HS-27A (cell line): Measurements from ENCODE around the gene CHL1.

ENCODE experiments used
- DNase-seq: peaks from one replicate; pipeline ENCODE4 v3.0.0-alpha.2; 2012; ENCODE audit warnings: low read depth, missing footprints

Gene CHL1

DNA sequence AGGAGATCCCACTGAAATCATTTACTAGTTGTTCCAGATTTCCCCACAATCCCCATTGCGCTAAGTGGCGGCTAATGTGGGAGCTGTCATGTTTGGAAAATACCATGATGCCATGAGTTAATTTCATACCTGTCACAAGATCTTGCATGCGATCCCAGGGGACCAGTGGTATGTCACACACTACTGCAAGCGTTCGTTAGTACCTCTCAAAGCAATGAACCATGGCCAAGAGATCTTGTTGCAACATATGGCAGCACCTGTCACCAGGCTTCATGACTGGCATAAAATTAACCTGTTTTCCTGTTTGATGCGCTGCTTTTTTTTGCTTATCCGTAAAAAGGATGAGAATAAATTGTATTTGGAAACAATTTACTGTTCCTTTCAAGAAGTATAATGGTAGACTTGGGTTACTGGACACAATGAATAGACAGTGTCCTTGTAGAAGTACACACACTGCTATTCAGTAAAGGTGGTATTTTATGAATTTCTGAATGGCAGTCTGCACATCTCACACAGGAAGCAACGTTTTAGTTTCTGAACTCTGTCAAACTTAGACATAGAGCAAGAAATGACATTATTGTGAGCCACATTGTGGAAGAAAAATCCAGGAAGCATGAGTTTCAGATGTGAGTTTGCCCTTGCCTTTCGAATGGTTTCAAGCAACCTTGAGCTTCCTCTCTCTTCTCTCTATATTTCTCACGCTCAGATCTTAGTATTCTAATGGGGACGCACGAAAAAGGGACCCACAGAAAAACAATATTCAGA lies 81.9 kb downstream of the CHL1 start:
- DNase-seq = no peak

- no peak for DNase-seq
Observed at GRCh38 chr3:279325-279724, 82.8 kb downstream of the CHL1 start.

- DNase-seq = no peak
Observed at GRCh38 chr3:280681-281080, 84.1 kb downstream of the CHL1 start.

DNA sequence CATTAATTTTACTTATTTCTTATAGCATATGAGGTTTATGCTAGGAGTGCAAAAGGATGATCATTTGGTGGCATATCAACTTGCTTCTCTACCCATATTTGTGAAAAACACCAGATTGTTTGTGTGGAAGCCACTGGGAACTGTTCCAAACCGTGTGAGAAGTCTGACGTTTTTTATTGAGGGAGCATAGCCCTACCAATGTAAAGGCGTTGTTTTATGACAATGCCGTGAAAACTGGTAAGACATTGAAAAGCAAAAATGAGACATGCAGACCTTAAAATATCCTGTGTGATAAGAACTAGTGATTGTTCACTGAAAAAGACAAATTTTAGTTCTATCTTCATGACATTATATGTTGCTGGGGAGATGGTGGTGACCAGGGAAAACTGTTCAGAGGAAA lies 87.8 kb downstream of the CHL1 start:
- DNase-seq = no peak

- no peak for DNase-seq
Observed at GRCh38 chr3:288417-288816, 91.9 kb downstream of the CHL1 start.

GRCh38 chr3:291028-291427 lies 94.5 kb downstream of the CHL1 start:
- no peak for DNase-seq

DNA sequence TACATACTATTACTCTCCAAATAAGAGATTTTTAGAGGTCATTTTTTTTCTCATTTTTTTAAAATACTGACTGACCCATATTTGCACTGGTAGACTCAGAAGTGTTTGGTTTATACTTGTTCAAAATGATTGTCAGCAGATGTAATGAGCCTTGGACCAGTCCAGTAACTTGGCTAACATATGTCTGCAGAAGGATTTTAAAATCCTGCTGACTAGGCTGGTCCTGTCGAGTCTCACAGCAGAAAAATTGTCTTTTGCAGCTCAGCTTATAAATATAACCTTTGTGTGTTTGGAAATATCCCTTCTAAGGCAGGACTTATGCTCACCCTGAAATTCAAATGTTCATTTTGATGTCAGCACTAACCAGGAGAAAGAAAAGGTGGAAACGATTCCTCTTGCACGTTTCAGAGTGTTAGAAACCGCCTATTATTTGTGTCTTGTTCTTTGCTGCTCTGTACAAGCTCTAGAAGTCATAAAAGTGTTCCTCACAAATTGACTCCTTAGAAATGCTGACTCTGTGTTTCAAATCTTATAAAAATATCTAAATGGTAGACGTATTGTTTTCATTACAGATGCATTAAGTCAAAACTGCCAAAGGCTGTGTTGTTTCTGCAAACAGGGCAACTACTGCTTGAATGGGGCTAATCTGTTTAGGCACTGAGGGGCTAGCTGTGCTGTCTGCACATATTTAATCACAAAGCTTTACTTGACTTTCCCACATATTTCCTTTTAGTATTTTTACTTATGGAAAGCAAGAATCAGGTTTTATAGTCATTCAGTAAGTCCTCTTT lies 95.3 kb downstream of the CHL1 start:
- DNase-seq = no peak

DNA sequence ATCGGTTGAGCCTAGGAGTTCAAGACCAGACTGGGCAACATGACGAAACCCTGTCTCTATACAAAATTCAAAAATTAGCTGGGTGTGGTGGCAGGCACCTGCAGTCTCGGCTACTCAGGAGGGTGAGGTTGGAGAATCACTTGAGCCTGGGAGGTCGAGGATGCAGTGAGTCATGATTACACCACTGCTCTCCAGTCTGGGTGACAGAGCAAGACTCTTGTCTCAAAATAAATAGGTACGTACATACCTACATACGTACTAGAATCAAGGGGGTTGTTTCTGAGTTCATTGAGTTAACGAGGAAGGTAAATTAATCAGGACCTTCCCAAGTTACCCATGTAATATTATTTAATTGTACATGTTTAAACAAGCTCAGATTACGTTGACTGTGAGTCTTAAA lies 97.5 kb downstream of the CHL1 start:
- no peak for DNase-seq

DNA sequence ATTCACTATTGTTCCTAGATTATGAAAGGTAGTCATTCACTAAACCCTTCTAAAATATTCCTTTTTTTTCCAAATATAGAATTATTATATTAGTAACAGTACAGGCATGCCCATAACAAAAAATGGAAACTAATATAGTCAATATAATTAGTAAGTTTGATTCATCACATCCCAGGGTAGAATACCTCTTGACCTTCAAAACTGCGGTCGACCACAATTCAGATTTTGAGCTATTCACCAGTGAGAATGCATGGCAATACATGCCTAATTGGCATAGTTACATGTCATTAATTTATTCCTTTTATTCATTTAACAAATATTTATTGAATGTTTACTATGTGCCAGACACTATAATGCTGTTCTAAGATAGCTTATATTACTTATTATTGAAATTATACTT lies 98.0 kb downstream of the CHL1 start:
- no peak for DNase-seq

DNA sequence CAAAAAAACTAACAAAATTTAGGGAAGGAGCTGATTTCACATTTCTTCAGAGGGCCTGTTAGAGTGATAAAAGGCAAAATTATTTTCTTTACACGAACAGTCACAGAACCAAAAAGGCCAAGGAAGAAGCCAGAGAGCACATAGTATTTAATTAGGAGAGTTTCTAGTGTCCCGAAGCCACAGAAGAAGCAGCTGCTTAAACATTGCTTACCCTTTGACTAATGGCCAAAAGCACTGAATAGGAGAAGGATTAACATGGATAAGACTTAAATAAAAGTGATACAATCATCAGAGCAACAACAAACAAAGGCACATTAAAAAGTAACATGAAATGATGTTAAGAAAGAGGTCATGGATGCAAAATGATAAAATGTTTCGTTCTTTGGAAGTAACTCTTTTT lies 98.6 kb downstream of the CHL1 start:
- DNase-seq = no peak

DNA sequence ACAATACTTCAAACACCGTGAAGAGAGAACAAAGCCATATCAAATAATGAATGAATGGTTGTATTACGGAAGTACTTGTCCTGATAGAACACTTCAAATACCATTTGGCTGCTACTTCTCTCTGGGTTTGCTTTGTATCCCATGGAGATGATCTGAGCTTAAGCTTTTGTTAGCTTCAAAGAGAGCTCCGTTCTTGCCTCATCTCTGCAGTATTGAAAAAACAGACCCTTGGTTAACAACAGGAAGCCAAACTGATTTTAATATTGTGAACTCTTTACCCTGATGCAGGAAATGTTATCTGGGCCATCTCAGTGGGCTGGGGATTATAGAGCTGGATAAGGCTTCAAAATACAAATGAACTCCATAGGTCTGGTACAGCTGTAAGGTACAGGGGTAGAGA lies 101.0 kb downstream of the CHL1 start:
- DNase-seq = no peak

DNA sequence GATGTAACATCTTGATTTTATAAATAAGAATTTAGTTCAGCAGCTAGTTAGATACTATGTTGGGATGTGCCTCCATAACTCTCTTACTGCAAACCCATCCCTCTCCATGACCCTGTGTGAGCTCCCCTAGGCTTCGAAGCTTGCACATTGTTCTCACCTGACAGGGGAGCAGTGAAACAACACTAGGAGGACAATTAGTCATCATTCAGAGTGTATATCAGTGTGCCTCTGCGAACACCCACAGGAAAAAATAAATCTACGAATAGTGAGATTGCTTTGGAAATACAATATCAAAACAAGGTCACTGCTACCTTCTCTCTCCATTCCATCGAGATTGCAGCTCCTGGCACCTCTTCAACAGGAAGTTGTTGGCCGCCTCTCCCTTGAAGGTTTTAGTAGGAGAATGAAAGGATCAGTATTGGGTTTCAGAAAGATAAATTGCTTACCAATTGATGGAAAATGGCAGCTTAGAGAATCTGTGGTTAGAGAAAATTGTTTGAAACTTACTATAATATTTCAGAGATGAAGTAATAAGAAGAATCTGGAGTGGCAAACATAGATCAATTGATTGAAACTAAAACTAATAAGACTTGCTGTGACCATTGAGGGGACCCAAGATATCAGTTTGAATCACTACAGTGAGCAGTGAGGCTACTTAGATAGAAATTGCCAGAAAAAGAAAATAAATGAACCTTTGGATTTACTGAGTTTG lies 103.2 kb downstream of the CHL1 start:
- no peak for DNase-seq

- DNase-seq = no peak
Observed at GRCh38 chr3:307182-307581, 110.6 kb downstream of the CHL1 start.

- no peak for DNase-seq
Observed at GRCh38 chr3:308597-309321, 112.2 kb downstream of the CHL1 start.

DNA sequence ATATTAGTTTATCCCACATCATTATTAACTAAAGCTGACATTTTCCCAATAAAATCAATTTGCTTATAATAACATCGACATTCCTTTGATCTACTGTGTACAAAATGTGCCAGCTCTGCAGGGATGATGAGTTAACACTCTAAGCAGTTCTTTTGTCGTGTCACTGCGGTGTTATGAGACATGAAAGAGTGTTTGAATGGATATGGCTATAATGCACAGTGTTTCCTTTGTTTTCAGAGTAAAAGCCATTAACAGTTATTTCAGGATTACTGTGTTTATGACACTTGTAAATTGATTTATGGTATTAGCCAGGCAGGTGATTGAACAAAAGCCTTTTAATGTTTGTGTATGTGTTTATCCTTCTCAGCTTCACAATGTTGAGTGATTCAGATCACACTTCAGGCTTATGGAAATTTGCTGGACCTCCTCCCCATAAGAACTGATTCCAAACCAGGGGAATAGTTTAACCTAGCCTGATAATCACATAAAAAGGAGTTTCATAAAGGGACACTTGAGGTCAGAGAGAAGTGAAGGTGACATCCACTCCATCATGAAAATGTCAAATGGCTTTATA lies 115.7 kb downstream of the CHL1 start:
- no peak for DNase-seq

DNA sequence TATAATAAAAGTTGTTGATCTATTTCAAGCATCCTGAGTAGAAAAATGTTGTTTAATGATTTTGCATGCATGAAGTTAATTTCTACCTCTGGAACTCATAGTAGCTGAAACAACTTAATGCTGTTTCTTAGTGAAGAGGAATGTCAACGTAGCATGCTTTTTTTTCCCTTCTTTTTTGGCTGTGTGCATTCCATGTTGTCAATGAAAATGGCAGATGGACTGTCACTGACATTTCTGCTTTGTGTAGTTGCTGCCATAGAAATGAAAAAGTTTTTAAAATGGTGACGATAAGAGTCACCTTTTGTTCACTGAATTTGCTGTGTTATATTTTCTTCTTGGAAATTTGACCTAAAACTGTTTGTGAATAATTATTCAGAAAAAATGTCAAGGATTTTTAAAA lies 116.3 kb downstream of the CHL1 start:
- DNase-seq = no peak

DNA sequence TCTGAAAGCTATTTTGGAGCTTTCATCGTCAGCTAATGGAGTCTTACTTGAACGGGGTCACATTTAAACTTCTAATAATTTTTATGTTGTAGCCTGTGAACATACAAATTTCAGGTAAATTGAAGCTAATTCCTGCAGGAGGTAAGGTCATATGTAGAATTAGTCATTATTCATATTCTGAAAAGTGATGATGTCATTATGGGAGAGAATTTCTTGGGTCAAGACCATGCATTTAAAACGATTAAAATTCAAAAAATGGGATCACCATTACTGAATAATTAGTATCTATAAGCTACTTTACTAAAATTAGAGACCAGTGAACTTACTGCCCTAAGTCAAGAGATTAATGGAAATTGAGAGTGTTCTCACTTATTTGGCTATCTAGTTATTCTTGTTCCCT lies 120.4 kb downstream of the CHL1 start:
- DNase-seq = no peak

GRCh38 chr3:318903-319302 lies 122.3 kb downstream of the CHL1 start:
- no peak for DNase-seq

GRCh38 chr3:324423-324822 lies 127.9 kb downstream of the CHL1 start:
- DNase-seq = no peak

DNA sequence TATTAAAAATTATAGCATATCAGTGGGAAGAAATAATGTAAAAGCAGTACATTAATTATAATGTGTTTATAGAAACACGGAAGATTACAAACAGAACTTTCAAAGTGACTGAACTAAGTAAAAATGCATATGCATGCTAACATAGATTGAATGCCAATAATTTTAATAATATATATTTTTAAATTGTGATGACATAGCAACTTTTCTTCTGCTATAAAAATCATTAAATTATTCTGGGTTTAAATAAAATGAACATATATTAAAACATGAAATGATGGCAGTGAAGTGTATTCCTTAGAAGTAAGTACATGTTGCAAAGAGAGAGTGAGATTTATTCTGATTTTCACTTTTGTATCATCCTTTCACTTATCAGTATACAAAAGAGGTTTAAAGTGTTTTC lies 128.9 kb downstream of the CHL1 start:
- DNase-seq = no peak

GRCh38 chr3:330494-331115 lies 134.0 kb downstream of the CHL1 start:
- DNase-seq = no peak

- no peak for DNase-seq
Observed at GRCh38 chr3:331881-332280, 135.3 kb downstream of the CHL1 start.
